ENCODE data around the gene BACH2.
"Not testable (repeated sequence)": the region's sequence is repeated elsewhere in the genome, so short reads cannot be mapped to it uniquely, and the experiment has no call there.

The BACH2 gene

DNA sequence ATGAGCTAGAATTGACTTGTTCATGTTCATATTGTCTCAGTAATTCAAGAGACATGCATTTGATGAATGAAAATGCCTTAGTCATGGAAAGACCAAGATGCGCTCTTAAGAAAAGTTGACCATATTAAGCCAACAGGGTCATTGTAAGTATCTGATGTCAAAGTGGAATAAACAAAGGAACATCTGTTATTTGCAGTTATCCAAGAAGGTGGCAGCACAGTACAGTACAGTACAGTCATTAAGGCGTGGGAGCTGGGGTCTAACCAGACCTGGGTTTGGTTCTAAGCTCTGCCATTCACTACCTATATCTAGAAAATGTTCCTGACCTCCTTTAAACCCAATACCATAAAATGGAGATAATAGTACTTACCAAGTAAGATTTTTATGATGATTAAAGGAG is 178.1 kb downstream of the BACH2 start:
- DNase-seq, result no peak

- DNase-seq, result no peak
Observed at GRCh38 chr6:90118069-90118468, 178.6 kb downstream of the BACH2 start.

DNA sequence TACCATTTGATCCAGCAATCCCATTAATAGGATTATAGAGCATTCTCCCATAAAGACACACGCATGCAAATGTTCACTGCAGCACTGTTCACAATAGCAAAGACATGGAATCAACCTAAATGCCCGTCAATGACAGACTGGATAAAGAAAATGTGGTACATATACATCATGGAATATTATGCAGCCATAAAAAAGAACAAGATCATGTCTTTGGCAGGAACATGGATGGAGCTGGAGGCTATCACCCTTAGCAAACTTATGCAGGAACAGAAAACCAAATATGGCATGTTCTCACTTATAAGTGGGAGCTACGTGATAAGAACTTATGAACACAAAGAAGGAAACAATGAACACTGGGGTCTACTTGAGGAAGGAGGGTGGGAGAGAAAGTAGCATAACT is 180.5 kb downstream of the BACH2 start:
- not testable (repeated sequence) for DNase-seq

DNA sequence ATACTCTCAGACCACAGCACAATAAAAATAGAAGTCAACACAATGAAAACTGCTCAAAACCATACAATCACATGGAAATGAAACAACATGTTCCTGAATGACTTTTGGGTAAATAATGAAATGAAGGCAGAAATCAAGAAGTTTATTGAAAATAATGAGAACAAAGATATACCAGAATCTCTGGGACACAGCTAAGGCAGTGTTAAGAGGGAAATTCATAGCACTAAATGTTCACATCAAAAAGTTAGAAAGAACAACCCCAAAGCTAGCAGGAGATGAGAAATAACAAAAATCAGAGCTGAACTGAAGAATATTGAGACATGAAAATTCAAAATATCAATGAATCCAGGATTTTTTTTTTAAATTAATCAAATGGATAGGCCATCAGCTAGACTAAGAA is 183.3 kb downstream of the BACH2 start:
- no peak for DNase-seq

- no peak for DNase-seq
Observed at GRCh38 chr6:90111387-90111786, 185.3 kb downstream of the BACH2 start.

DNA sequence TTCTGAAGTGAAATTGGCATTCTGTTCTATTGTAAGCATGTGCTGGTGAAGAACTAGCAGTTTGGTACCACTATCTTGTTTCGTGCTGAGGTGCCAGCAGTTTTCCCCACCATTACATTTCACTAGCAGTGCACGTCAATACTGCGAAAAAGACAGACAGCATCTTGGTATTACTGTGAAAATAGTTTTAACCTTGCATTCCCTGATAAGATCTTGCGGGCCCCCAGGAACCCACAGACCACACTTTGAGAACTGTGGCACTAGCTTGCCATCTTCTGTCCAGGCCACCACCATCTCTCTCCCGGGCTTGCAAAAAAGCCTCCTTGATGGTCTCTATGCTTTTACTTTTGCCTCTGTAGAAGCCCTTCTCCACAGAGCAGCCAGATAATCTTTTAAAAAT is 185.7 kb downstream of the BACH2 start:
- DNase-seq, result peak; percentile 74

DNA sequence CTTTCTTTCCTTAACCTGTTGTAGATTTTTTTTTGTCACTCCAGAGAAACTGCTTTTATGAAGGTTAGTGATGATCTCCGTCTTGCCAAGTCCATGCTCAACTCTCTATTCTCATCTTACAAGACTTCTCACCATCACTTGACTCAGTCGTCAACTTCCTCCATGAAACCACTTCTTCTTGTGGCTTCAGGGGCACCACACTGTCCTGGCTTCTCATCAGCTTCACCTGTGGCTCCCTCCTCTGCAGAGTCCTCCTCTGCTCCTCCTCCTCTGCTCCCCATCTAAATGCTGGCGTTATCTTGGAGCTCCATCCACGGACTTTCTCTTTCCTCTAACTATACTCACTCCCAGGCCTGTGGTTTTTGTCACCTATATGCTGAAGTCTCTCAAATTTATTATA is 187.5 kb downstream of the BACH2 start:
- peak; percentile 51 for DNase-seq

GRCh38 chr6:90107771-90108282 is 188.8 kb downstream of the BACH2 start:
- peak; percentile 83 for DNase-seq

GRCh38 chr6:90107371-90107770 is 189.3 kb downstream of the BACH2 start:
- DNase-seq, result no peak

GRCh38 chr6:90106449-90106848 is 190.2 kb downstream of the BACH2 start:
- DNase-seq, result peak; percentile 46

DNA sequence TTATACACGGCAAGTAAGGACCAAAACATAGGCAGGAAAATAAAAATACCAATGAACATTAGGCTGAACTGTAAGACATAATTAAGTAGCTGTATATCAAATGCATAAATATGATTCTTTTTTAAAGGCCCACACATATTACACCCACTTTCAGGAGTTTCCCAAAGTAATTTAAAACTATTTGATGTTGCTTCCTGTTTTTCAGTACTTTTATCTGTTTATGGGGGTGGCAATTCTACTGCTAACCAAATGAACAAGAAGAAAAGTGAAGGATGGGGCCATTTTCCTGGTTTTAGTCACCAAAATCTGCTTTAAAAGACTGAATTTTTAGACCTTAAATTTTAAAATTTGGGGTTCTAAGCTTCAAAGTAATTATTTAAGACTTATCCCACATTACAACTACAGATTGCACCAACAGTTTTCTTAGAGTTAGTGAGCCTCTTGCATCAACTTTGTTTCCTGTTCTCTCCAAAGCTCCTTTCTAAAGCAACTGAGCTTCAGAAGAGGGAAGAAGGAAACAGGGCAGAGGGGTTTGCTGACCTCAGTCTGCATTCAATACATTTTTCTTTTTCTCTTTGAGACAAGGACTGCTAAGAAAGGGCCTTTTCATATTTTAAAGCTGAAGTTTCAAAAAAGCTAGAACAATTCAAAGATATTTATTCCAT is 191.0 kb downstream of the BACH2 start:
- peak; percentile 23 for DNase-seq

- DNase-seq, result peak; percentile 84
Observed at GRCh38 chr6:90103056-90103800, 193.4 kb downstream of the BACH2 start.

- DNase-seq, result no peak
Observed at GRCh38 chr6:90101403-90101802, 195.2 kb downstream of the BACH2 start.

DNA sequence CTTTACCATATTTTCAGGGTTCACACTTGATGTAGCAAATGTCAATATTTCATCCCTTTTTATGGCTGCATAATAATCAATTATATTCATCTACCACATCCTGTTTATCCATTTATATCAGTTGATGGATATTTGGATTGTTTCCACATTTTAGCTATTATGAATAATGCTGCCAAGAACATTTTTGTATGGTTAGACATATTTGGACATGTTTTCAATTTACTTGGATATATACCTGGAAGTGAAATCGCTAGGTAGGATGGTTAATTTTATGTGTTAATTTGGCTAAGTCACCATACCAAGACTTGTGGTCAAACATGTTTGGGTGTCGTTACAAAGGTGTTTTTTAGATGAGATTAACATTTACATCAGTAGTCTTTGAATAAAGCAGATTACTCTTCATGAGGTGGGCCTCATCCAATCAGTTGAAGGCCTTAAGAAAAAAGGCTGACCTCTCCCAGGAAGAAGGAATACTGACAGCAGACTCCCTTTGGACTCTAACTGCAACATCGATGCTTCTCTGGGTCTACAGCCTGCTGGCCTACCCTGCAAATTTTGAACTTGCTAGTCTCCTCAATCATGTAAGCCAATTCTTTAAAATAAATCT is 196.5 kb downstream of the BACH2 start:
- no peak for DNase-seq

DNA sequence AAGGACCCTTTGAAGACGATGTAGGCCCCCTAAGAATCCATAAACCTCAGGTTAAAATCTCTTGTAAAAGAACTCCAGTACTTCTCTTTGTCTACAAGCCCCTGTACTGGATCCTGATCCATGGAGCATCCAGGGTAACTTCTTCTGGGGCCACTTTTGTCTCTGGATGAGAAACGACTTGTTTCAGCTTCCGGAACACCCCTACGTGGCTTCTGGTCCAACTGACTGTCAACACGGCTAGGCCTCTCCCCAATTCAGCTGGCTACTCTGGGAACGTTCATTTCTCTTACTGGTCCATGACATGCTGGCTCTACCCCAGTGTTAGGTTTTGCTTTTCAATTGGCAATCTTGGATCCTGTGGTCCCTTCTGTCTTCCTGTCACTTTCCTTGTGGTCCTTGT is 198.0 kb downstream of the BACH2 start:
- DNase-seq, result no peak

- no peak for DNase-seq
Observed at GRCh38 chr6:90098001-90098531, 198.6 kb downstream of the BACH2 start.

- DNase-seq, result no peak
Observed at GRCh38 chr6:90097356-90097755, 199.3 kb downstream of the BACH2 start.

GRCh38 chr6:90096818-90097217 is 199.8 kb downstream of the BACH2 start:
- DNase-seq, result no peak

GRCh38 chr6:90095788-90096187 is 200.9 kb downstream of the BACH2 start:
- DNase-seq, result no peak

- no peak for DNase-seq
Observed at GRCh38 chr6:90095145-90095544, 201.5 kb downstream of the BACH2 start.

DNA sequence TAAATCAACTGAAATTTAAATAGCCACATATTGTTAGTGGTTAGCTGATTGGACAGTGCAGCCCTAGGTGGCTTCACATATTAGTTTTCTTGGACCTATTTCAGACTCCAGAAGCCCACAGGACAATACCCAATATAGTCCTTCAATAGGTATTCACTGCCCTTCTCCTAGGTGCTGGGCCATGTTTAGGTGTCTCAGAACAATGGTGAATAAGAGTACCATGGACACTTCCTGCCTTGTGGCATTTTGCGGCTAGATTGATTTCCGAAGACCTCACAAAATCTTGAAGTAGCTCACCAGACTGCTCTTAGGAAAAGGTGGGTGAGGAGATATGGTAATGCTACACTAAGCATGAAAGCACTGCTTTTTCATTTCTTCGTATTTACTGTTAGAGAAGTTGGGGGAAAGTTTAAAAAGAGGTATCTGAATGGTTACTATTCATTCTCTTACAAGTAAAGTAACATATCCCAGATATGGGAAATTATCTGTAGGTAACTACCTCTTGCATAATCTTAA is 203.0 kb downstream of the BACH2 start:
- no peak for DNase-seq

DNA sequence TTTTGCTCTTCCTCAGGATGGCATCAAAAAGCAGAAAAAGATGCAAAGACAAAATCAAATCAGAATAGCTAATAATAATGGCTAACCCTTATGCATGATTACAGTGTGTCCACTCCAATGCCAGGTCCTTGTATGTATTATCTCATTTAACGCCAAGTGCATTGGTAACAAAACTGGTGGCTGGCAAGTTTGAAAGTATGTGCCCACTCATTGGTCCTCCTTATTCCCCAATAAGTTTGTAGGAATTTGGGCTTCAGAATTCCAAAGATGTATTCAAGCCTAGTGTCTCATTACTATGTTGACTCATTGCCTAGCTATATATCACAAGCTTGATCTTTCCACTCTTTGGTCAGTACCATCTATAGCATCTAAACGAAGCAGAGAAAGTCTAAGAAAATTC is 205.8 kb downstream of the BACH2 start:
- DNase-seq, result no peak

GRCh38 chr6:90088009-90088408 is 208.6 kb downstream of the BACH2 start:
- peak; percentile 36 for DNase-seq
